ENCODE results near the gene ZNF25.
"Not testable (repeated sequence)": the region's sequence is repeated elsewhere in the genome, so short reads cannot be mapped to it uniquely, and the experiment has no call there.

ZNF25 gene

DNA sequence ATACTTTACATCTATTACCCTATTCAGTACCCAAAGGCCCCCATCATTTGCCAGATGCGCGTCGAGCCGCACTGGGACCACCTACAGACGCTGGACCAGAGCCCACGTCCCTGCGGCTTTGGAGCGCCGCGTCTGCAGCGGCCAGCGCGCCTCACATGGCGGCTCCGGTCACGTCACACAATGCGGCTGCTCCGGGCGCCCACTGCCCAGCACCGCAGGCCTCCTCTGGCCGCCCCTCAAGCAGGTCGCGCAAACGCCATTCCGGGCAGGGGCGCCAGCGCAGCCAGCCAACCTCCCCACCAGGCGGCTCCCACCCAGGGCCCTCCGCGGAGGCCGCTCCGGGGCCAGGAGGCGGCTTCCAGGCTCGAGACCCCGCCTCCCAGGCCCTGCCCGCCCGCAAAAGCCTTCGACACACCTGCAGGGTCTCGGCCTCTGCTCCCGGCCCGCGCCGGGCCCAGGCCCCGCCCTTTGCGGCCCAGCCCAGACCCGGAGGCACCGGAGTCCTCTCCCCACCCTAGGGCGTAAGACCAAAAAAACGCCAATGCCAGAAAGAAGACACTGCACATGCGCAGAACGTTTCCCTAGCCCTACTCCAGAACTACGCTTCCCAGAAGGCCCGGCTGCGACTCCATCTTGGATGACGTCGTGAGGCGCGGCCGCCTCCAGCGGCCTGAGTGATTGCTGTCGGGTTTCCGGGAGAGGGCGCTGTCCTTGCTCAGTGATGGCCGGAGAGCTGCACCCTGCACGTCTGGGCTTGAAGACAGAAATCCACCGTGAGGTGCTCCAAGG lies at the start of gene ZNF25:
TSS of gene ZNF25 (minus strand) at position 557 of the 789 bp plus-strand sequence. CDS start 4,925 bp downstream, outside the sequence.
- DNase-seq: peak; percentile 95

DNA sequence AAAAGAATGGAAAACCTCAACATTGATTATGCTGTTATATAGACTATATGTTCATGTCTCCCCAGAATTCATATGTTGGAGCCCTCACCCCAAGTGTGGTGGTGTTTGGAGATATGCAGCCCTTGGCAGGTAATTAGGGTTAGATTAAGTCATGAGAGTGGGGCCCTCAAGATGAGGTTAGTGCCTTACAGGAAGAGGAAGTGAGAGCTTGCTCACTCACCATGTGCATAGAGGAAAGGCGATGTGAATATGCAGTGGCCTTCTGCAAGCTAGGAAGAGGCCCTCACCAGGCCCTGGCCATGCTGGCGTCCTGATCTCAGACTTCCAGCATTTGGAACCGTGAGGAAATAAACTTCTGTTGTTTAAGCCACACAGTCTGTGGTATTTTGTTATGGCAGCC lies 48.8 kb upstream of the ZNF25 start:
- no peak for DNase-seq

DNA sequence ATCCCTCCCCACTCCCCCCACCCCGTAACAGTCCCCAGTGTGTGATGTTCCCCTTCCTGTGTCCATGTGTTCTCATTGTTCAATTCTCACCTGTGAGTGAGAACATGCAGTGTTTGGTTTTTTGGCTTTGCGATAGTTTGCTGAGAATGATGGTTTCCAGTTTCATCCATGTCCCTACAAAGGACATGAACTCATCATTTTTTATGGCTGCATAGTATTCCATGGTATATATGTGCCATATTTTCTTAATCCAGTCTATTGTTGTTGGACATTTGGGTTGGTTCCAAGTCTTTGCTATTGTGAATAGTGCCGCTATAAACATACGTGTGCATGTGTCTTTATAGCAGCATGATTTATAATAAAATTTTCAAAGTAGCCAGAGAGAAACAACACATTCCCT lies 42.7 kb upstream of the ZNF25 start:
- DNase-seq: not testable (repeated sequence)

DNA sequence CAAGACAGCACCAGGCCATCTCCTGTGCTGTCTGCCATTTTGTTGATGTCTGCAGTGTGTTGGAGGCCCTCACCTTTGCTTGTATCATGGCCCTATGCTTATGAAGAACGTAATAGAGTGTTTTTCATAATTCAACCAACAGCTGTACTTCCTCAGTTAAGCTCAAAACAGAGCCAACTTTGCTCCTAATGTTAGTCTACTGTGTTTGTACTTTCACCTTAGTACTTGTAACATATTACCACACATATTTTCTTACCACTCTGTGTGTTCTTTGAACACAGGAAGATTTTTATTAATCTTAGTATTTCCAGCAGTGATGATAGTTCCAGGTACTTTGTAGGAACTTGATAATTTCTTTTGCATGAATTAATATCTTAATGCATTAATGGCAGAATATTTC lies 39.9 kb upstream of the ZNF25 start:
- DNase-seq: no peak

DNA sequence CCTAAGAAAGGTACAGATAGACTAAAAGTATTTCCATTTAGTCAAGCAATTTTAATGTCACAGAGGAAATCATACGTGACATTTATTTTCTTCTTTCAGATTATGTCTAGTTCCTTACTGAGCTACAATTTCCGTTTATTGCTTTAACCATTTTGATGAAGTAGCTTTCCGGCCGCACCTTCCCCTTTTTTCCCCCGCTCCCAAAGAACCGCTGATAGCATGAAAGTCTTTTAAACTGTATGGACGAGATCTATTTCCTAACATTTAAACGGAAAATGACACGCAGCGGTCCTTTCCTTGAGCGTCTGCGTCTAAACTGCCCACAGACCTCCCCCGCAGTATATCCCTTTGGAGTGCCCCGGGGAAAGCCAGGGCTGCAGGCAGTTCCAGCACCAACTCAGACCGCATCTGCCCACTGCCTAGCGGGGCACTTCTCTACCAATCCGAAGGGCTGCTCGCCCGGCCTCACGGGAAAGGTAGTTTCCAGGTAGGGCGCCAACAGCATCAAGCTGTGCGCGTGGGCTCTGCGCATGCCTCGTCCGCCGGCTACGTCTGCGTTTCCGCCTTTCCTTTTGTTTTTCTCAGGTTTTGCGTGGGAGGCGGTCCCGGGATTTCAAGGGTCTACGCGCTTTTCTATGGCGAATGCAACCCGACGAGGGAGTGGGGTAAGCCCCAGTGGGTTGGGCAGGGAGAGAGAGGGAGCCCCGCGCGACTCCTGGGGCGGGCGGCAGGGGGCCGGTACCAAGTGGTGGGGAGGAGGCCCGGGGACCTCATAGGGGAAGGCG lies 33.9 kb upstream of the ZNF25 start, which contains the start of gene ZNF33A:
TSS of gene ZNF33A (plus strand) at position 557 of the 785 bp plus-strand sequence. CDS start 1,667 bp downstream, outside the sequence.
- peak; percentile 86 for DNase-seq

DNA sequence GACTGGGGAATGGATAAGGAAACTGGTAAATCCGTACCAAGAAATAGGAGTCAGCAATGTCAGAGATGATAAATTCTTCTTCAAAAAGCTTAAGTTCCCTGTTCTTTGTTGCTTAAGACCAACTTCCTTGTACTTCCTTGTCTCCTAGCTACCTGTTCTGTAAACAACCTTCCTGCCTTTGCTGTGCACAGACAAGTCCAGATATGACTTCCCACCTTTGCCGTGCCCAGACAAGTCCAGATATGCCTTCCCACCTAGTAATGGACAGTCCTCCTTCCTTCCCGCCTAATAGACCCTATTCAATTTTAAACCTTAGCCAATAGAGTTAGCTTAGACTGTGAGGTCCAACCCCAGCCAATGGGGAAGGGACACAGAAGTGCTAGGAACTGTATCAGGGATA lies 31.5 kb upstream of the ZNF25 start:
- no peak for DNase-seq

DNA sequence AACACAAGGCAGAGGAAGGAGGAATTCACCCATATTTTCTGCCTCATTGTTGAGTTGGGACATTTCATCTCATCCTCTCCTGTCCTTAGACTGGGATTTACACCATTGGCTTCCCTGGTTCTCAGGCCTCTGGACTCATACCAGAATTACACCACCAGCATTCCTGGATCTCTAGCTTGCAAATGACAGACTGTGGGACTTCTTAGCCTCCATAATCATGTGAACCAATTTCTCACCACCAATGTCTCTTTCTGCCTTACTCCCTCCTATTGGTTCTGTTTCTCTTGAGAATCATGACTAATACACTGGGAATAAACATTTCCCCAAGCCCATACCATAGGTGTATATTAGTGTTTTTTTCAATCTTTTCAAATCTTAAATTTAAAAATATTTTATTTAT lies 31.1 kb upstream of the ZNF25 start:
- DNase-seq: no peak

DNA sequence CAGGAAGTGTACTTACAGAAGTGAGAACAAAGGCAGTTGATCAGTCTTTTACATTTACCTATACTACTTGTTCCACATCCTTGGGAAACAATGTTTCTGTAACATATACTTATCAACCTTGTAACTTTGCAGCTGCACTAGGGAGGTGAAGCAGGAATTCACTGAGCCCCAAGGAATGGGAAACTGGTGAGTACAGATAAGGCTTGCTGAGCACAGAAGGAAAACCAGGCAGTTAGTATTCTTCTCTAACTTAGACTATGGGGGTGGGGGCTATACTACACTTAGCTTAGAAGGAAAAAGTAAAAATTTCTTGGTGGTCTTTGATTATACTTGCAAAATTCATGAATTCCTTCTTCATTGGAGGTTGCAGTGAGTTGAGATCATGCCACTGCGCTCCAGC lies 27.1 kb upstream of the ZNF25 start:
- DNase-seq: no peak

DNA sequence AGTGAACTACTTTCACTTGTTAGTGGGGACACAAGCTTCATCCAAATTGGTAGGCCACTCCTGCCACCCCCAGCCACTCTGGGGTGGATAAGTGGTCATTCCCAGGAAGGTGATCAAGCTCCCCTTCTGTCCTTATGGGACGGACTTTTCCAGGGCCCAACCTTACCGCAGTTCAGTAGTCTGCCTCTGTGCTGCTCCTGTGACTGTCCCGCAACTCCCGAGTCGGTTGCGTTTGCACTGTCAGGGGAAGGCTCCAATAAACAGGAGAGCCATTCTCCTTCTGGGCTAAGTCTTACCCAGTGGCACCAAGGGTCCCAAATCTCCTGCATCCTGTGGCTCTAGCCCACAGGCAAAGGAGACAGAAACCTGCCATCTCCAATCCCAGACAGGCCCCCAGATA lies 26.6 kb upstream of the ZNF25 start:
- DNase-seq: no peak

DNA sequence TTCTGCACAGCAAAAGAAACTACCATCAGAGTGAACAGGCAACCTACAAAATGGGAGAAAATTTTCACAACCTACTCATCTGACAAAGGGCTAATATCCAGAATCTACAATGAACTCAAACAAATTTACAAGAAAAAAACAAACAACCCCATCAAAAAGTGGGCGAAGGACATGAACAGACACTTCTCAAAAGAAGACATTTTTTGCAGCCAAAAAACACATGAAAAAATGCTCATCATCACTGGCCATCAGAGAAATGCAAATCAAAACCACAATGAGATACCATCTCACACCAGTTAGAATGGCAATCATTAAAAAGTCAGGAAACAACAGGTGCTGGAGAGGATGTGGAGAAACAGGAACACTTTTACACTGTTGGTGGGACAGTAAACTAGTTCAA lies 24.0 kb upstream of the ZNF25 start:
- not testable (repeated sequence) for DNase-seq

DNA sequence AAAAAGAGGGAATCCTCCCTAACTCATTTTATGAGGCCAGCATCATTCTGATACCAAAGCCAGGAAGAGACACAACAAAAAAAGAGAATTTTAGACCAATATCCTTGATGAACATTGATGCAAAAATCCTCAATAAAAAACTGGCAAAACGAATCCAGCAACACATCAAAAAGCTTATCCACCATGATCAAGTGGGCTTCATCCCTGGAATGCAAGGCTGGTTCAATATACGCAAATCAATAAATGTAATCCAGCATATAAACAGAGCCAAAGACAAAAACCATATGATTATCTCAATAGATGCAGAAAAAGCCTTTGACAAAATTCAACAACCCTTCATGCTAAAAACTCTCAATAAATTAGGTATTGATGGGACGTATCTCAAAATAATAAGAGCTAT lies 22.5 kb upstream of the ZNF25 start:
- DNase-seq: not testable (repeated sequence)

DNA sequence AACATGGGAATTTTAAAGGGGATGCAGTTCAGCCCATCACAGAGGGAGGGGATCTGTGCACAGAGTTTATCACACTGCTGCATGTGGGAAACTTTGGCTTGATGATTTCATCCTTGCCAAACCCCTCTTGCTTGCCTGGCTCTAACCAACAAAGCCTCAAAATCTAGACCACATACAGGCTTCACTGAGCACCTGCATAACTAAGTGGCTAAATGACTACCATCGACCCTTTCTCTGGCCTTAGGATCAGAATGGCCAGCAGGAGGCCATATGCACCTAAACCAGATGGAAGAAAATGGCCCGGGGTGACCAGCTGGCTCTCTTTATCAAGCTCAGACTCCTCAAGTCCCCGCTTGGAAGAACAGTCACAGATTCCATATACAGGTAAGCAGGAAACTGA lies 15.6 kb upstream of the ZNF25 start:
- DNase-seq: no peak

DNA sequence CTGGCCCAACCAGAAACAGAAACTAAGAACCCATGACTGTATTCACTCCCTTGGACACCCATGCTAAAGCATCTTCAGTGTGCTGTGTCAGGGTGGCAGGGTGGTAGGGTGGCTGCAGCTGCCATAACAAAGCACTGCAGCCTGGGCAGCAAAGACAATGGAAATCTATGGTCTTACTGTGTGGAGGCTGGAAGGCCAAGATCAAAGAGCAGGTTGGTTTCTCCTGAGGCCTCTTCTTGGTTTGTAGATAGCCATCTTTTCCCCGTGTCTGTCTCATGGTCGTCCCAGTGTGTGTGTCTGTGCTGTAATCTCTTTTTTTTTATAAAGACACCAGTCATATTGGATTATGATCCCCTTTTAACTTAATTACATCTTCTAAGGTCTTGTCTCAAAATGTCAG lies 15.2 kb upstream of the ZNF25 start:
- DNase-seq: no peak

DNA sequence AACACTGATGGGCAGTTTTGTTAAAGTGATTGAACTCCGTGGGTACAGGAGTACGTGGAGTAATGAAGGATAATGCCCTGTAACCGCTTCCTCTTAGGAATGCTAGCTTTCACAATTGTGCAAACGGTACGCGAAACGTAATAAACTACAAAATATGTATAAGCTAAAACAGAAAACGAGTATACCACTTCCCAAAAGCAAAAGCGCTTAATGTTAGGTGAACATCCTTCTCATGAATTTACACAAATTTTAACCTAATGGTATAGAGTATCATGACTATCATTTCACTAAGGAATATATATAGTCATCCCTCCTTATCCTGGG lies 395 bp upstream of the ZNF25 start:
- DNase-seq: no peak

DNA sequence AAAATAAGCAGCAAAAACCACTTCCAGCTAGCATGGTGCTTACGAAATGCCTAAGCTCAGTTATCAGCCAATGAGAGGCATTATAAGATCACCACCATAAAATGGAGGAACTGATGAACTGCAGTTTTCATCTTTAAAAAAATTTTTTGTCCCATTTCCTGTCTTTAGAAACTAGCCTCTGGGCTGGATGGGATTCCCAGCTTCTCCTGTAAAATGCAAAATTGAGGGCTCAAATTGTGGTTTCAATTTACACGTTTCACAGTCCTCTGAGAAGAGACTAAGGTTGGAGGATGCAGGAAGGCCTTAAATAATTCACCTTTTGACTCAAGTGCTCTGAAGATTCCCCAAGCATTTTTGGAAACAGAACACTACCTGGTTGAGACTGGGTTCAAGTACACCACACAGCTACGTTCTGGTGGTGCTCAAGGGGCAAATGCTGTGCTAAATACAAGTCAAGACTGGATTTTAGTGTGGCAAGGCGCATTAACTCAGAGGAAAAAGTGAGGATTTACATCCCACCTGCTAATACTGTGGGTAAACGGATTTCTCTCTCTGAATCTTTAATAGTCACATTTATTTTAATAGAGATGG lies 951 bp downstream of the ZNF25 start:
- no peak for DNase-seq

DNA sequence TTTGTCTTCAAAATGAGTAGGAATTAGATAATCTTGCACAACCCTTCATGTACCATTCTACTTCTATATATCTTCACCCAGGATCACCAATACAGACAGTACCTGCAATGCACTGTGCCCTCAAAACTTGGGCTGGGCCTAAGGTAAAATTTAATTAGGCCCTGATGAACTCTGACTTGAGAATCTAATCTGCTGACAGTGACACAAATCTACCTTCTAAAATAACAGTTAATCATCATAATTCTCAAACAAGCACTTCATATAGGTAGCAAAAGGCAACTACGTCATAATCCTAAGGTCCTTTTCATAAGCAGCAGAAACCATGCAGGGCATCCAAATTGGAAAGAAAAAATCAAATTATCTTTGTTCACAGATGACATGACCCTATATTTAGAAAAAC lies 4.1 kb downstream of the ZNF25 start:
- no peak for DNase-seq

DNA sequence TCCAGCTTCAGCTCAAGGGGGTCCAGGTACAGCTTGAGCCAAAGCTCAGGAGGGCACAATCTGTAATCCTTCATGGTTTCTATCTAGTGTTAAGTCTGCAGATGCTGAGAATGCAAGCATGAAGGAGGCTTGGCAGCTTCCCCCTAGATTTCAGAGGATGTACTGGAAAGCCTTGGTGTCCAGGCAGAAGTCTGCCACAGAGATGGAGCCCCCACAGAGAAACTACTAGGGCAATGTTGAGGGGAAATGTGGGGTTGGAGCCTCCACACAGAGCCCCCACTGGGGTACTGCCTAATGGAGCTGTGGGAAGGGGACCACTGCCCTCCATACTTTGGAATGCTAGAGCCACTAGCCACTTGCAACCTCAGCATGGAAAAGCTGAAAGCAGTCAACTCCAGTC lies 11.4 kb downstream of the ZNF25 start:
- no peak for DNase-seq

DNA sequence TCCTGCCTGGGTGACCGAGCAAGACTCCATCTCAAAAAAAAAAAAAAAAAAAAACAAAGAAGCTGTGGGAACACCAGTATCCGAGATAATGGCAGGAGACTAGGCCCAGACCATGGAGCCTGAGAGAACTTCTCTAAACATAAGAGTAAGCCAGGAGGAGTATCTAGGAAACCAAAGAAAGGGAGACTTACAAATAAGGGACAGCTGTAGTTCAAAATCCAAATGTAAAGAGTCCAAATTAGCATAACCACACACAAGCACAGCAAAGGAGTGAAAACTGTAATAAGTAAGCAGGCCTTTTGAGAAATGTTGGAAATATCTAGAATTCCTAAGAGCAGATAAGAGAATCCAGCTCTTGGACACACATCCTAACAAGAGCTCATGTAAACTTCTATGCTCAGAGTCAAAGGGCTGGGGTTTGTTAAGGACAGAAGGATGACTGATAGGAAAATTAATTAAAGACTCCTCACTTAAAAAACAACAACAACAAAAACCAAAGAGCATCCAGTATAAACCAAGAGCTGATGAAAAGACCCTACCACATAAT lies 15.8 kb downstream of the ZNF25 start:
- no peak for DNase-seq

DNA sequence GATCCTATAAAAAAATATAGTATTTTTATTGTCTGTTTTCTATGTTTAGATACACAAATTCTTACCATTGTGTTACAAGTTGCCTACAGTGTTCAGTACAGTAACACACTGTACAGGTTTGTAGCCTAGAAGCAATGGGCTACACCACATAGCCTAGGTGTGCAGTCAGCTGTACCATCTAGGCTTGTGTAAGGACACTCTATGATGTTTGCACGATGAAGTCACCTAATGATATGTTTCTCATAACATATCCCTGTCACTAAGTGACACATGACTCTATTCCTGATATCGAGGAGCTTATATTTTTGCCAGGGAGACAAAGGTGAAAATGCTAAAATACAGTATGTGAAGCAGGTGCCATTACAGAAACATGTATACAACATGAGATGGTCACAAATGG lies 18.6 kb downstream of the ZNF25 start:
- DNase-seq: no peak

DNA sequence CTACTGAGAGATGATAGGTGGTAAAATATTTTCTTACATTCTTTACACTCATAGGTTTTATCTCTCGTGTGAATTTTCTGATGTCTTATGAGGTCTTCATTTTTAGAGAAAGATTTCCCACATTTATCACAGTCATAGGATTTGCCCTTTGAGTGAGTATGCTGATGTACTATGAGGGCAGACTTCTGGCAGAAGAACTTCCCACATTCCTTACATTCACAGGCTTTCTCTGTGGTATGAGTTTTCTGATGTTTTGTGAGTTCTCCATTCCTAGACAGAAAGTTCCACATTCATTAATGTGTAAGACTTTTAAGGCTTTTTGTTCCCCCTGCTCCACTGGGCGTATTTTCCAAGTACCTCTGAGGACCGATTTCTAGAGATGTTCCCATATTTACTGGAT lies 23.5 kb downstream of the ZNF25 start:
- DNase-seq: no peak

DNA sequence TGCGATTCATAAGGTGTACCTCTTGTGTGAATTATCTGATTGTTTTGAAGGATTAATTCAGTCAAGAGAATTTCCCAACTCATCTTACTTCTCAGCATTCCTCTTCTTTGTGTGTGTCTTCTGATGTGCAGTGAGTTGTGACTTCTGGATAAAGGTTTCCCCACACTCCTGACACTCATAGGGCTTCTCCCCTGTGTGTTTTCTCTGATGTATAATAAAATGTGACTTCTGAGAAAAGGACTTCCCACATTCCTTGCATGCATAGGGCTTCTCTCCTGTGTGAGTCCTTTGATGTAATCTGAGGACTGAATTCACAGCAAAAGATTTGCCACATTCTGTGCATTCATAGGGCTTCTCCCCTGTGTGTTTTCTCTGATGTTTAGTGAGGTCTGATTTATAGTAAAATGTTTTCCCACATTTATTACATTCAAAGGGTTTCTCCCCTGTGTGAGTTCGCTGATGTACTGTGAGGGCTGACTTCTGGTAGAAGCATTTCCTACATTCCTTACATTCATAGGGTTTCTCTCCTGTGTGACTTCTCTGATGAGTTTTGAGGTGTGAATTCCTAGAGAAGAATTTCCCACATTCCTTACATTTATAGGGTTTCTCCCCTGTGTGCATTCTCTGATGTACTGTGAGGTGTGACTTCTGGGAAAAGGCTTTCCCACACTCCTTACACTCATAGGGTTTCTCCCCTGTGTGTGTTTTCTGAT lies 24.2 kb downstream of the ZNF25 start:
- no peak for DNase-seq

DNA sequence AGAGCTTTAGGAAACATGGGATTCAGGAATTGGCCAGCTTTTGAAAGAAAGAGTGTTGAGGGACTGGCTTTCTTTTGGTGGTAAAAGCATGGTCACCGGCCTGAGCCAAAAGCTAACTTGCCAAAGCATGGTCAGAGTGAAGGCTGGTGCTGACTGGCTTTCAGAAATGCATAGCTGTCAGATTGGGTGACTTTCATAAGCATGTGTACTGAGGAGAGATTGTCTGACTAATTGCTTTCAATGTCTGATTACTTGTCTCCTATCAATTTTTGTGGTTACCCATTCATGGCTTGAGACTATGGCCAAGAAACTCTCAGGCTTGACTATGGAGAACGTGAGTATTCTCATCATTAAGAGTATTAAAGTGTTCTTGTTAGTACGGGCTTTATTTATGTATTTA lies 28.2 kb downstream of the ZNF25 start:
- no peak for DNase-seq

DNA sequence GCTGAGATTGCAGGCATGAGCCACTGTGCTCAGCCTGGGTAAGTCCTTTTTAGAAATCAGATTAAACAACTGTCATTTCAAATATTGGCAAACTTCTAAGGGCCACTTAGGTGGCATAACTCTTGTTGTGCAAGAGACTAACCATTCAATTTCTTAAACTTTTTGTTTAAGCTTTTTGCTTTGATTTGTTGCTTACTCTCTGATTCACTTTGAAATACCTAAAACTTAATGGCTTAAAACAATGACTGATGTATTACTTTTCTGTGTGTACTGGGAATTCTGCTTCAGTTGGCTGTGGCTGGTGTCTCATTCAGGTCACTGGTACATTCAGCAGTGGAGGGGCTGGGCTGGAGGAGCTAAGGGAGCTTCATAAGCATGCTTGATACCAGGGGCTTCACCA lies 28.9 kb downstream of the ZNF25 start:
- no peak for DNase-seq

Measured in activated effector memory CD4-positive, alpha-beta T cell treated with Interleukin-2 at 50 U/mL for 16 hours (primary cell).